ENCODE data around the gene COL9A2.

The COL9A2 gene

GRCh38 chr1:40301541-40302299, 15.4 kb downstream of the COL9A2 start:
- no peak for DNase-seq

GRCh38 chr1:40301066-40301465, 16.0 kb downstream of the COL9A2 start:
- DNase-seq = no peak

GRCh38 chr1:40300651-40301050, 16.4 kb downstream of the COL9A2 start:
- no peak for DNase-seq

- no peak for DNase-seq
These were observed 16.9 kb downstream of the COL9A2 start for GRCh38 chr1:40300249-40300567.

- DNase-seq = no peak
These were observed 17.5 kb downstream of the COL9A2 start for GRCh38 chr1:40299366-40300248.

GRCh38 chr1:40291293-40291692, 25.8 kb downstream of the COL9A2 start:
- no peak for DNase-seq

GRCh38 chr1:40281853-40282252, 35.2 kb downstream of the COL9A2 start:
- no peak for DNase-seq

GRCh38 chr1:40276122-40276521, 41.0 kb downstream of the COL9A2 start:
- DNase-seq = no peak

GRCh38 chr1:40274331-40274730, 42.8 kb downstream of the COL9A2 start:
- no peak for DNase-seq

- DNase-seq = no peak
These were observed 43.4 kb downstream of the COL9A2 start for GRCh38 chr1:40273547-40274166.

GRCh38 chr1:40272653-40273213, 44.4 kb downstream of the COL9A2 start:
- DNase-seq = no peak

- no peak for DNase-seq
These were observed 46.8 kb downstream of the COL9A2 start for GRCh38 chr1:40270152-40270834.

GRCh38 chr1:40268211-40268610, 48.9 kb downstream of the COL9A2 start:
- DNase-seq = no peak

- DNase-seq = no peak
These were observed 49.3 kb downstream of the COL9A2 start for GRCh38 chr1:40267767-40268187.

GRCh38 chr1:40266786-40267535, 50.1 kb downstream of the COL9A2 start:
- DNase-seq = no peak

- no peak for DNase-seq
These were observed 51.2 kb downstream of the COL9A2 start for GRCh38 chr1:40265919-40266318.

- no peak for DNase-seq
These were observed 51.8 kb downstream of the COL9A2 start for GRCh38 chr1:40265298-40265697.

- no peak for DNase-seq
These were observed 52.7 kb downstream of the COL9A2 start for GRCh38 chr1:40264354-40264781.

GRCh38 chr1:40258445-40258769, 58.7 kb downstream of the COL9A2 start:
- no peak for DNase-seq

GRCh38 chr1:40257688-40258444, 59.2 kb downstream of the COL9A2 start, which contains the start of gene ZMPSTE24:
ZMPSTE24 (plus strand) TSS chr1:40258236; CDS start chr1:40258272, 36 bp downstream.
- peak; percentile 57 to 81 for DNase-seq

- DNase-seq = no peak
These were observed 59.8 kb downstream of the COL9A2 start for GRCh38 chr1:40257313-40257687.
